ENCODE measurements around the gene PRDX5.

The PRDX5 gene

DNA sequence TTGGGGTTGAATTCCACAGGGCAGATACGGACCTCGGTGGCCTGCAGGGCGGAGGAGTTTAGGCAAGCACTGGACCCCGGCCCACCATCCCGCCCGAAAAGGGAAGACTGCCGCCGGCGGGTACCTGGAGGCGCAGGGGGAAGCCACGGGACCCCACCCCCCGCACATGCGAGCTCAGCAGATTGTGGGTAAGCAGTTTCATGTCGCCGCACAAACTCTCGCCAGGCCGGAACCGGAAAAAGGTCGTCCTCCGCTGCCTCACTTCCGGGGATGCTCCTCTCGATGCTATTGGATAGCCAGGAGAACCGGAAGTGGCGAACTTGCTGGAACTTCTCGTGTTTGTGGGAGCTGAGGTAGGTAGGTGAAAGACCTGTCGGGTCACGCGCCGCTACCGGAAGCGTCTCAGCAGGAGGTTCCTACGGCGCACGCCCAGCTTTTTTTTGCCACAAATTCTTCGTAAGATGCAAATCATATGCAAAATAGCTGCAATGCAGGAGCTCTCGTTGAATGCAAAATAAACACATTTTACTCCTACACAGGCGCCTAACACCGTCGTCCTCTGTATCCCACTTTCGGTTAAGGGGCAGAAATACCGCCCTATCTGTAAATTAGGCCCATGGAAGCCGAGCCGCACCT lies 478 bp upstream of the PRDX5 start, which contains the start of gene TRMT112 (continued):
- TF ChIP-seq, protein P1, sequence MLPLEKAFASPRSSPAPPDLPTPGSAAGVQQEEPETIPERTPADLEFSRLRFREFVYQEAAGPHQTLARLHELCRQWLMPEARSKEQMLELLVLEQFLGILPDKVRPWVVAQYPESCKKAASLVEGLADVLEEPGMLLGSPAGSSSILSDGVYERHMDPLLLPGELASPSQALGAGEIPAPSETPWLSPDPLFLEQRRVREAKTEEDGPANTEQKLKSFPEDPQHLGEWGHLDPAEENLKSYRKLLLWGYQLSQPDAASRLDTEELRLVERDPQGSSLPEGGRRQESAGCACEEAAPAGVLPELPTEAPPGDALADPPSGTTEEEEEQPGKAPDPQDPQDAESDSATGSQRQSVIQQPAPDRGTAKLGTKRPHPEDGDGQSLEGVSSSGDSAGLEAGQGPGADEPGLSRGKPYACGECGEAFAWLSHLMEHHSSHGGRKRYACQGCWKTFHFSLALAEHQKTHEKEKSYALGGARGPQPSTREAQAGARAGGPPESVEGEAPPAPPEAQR (tag by site-specific recombination; IDR thresholded peaks at IDR 0.05) = no peak
- TF ChIP-seq GLIS1 (tag by site-specific recombination; IDR thresholded peaks at IDR 0.05) (peak; percentile 36), INSM2 (tag by site-specific recombination; IDR thresholded peaks at IDR 0.05) (no peak), REPIN1 (tag by site-specific recombination; IDR thresholded peaks at IDR 0.05; ENCODE audit: low read depth) (no peak), SCRT1 (tag by site-specific recombination; IDR thresholded peaks at IDR 0.05; ENCODE audit: borderline replicate concordance) (no peak), ZNF221 (tag by site-specific recombination; IDR thresholded peaks at IDR 0.05; ENCODE audit: borderline replicate concordance) (no peak), PRDM4 (tag by site-specific recombination; IDR thresholded peaks at IDR 0.05) (peak; percentile 73), ZNF26 (tag by site-specific recombination; IDR thresholded peaks at IDR 0.05) (no peak), ZNF433 (tag by site-specific recombination; IDR thresholded peaks at IDR 0.05; ENCODE audit: low read depth) (no peak), YY1 (tag by site-specific recombination; IDR thresholded peaks at IDR 0.05) (no peak), ZFHX2 (tag by site-specific recombination; conservative IDR thresholded peaks at IDR 0.05) (peak; percentile 28), ZNF704 (tag by site-specific recombination; IDR thresholded peaks at IDR 0.05) (no peak), TRIM28 (IDR thresholded peaks at IDR 0.05; ENCODE audit: borderline replicate concordance, low read length) (peak; percentile 37; the same call in 1 of the 2 replicates), ZNF48 (tag by site-specific recombination; IDR thresholded peaks at IDR 0.05) (no peak), KLF8 (tag by site-specific recombination; IDR thresholded peaks at IDR 0.05) (peak; percentile 42; the same call in 1 of the 2 replicates), ZNF274 (IDR thresholded peaks at IDR 0.05; ENCODE audit: low read length) (no peak), ZNF274 (tag by site-specific recombination; IDR thresholded peaks at IDR 0.05; ENCODE audit: borderline replicate concordance) (no peak)
- TF ChIP-seq, protein P2, sequence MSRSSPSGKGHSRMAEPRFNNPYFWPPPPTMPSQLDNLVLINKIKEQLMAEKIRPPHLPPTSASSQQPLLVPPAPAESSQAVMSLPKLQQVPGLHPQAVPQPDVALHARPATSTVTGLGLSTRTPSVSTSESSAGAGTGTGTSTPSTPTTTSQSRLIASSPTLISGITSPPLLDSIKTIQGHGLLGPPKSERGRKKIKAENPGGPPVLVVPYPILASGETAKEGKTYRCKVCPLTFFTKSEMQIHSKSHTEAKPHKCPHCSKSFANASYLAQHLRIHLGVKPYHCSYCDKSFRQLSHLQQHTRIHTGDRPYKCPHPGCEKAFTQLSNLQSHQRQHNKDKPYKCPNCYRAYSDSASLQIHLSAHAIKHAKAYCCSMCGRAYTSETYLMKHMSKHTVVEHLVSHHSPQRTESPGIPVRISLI (tag by site-specific recombination; IDR thresholded peaks at IDR 0.05) = no peak; the same call in 1 of the 2 replicates
- TF ChIP-seq, protein P3, sequence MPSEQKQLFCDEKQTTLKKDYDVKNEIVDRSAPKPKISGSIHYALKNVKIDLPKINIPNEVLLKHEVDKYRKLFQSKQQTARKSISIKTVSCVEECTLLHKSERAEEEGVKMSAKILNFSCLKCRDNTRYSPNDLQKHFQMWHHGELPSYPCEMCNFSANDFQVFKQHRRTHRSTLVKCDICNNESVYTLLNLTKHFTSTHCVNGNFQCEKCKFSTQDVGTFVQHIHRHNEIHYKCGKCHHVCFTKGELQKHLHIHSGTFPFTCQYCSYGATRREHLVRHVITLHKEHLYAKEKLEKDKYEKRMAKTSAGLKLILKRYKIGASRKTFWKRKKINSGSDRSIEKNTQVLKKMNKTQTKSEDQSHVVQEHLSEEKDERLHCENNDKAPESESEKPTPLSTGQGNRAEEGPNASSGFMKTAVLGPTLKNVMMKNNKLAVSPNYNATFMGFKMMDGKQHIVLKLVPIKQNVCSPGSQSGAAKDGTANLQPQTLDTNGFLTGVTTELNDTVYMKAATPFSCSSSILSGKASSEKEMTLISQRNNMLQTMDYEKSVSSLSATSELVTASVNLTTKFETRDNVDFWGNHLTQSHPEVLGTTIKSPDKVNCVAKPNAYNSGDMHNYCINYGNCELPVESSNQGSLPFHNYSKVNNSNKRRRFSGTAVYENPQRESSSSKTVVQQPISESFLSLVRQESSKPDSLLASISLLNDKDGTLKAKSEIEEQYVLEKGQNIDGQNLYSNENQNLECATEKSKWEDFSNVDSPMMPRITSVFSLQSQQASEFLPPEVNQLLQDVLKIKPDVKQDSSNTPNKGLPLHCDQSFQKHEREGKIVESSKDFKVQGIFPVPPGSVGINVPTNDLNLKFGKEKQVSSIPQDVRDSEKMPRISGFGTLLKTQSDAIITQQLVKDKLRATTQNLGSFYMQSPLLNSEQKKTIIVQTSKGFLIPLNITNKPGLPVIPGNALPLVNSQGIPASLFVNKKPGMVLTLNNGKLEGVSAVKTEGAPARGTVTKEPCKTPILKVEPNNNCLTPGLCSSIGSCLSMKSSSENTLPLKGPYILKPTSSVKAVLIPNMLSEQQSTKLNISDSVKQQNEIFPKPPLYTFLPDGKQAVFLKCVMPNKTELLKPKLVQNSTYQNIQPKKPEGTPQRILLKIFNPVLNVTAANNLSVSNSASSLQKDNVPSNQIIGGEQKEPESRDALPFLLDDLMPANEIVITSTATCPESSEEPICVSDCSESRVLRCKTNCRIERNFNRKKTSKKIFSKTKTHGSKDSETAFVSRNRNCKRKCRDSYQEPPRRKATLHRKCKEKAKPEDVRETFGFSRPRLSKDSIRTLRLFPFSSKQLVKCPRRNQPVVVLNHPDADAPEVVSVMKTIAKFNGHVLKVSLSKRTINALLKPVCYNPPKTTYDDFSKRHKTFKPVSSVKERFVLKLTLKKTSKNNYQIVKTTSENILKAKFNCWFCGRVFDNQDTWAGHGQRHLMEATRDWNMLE (tag by site-specific recombination; conservative IDR thresholded peaks at IDR 0.05; ENCODE audit: low read depth) = peak; percentile 87
- TF ChIP-seq, protein P4, sequence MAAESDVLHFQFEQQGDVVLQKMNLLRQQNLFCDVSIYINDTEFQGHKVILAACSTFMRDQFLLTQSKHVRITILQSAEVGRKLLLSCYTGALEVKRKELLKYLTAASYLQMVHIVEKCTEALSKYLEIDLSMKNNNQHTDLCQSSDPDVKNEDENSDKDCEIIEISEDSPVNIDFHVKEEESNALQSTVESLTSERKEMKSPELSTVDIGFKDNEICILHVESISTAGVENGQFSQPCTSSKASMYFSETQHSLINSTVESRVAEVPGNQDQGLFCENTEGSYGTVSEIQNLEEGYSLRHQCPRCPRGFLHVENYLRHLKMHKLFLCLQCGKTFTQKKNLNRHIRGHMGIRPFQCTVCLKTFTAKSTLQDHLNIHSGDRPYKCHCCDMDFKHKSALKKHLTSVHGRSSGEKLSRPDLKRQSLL (tag by site-specific recombination; IDR thresholded peaks at IDR 0.05) = no peak

Measured in HEK293 (cell line).